GM23338 (cell line): ENCODE results near the gene ONECUT3. TPM values are rescaled to one million over a fixed set of nuclear protein-coding genes. Genes with fewer than 3 reads are reported as not detected.
"Not testable (repeated sequence)": the region's sequence is repeated elsewhere in the genome, so short reads cannot be mapped to it uniquely, and the experiment has no call there.

ENCODE experiments used
- ATAC-seq: fragments of 200-7000 bp; cut with Tn5 transposase; 3 replicates; pipeline ENCODE4 v1.9.1; 2020
- DNase-seq: peaks from one replicate; pipeline ENCODE4 v3.0.0-alpha.2; 2015; ENCODE audit warnings: low spot score
- H2AFZ ChIP-seq: fragments of 200-600 bp; sonication (generic); 2 replicates; pipeline ENCODE4 v1.8.0; 2016; ENCODE audit warnings: antibody characterized with exemption, mild to moderate bottlenecking, moderate library complexity
- H3F3A ChIP-seq: fragments of 200-600 bp; sonication (generic); replicated peaks from 2 replicates; pipeline ENCODE4 v1.8.0; 2017; ENCODE audit warnings: antibody characterized with exemption, mixed run types, low read depth
- H3K27ac ChIP-seq: fragments of 200-600 bp; sonication (generic); 2 replicates; pipeline ENCODE4 v1.6.1; 2016; ENCODE audit warnings: low read depth
- H3K27me3 ChIP-seq: fragments of 200-600 bp; sonication (generic); 2 replicates; pipeline ENCODE4 v1.8.0; 2016; ENCODE audit warnings: mild to moderate bottlenecking, mixed run types, moderate library complexity; ENCODE audit not compliant: insufficient read depth
- H3K36me3 ChIP-seq: fragments of 200-600 bp; sonication (generic); 2 replicates; pipeline ENCODE4 v1.8.0; 2016; ENCODE audit warnings: mild to moderate bottlenecking; ENCODE audit not compliant: insufficient read depth
- H3K4me1 ChIP-seq: fragments of 200-600 bp; sonication (generic); 2 replicates; pipeline ENCODE4 v1.8.0; 2016; ENCODE audit warnings: mild to moderate bottlenecking, moderate library complexity; ENCODE audit not compliant: insufficient read depth
- H3K4me2 ChIP-seq: fragments of 200-600 bp; sonication (generic); 2 replicates; pipeline ENCODE4 v1.7.1; 2017; ENCODE audit warnings: mixed run types
- H3K4me3 ChIP-seq: fragments of 200-600 bp; sonication (generic); 2 replicates; pipeline ENCODE4 v1.6.1; 2016; ENCODE audit warnings: mixed run types
- H3K79me2 ChIP-seq: fragments of 200-600 bp; sonication (generic); replicated peaks from 2 replicates; pipeline ENCODE4 v1.8.0; 2017; ENCODE audit warnings: mild to moderate bottlenecking; ENCODE audit not compliant: insufficient read depth
- H3K9me2 ChIP-seq: fragments of 200-600 bp; sonication (generic); 2 replicates; pipeline ENCODE4 v1.8.0; 2017; ENCODE audit not compliant: insufficient read depth
- H4K20me1 ChIP-seq: fragments of 200-600 bp; sonication (generic); replicated peaks from 2 replicates; pipeline ENCODE4 v1.8.0; 2017; ENCODE audit warnings: mild to moderate bottlenecking; ENCODE audit not compliant: insufficient read depth
- H3K27ac Mint-ChIP-seq: 2 replicates; pipeline ENCODE4 v1.8.0; 2020; ENCODE audit warnings: inconsistent platforms, mild to moderate bottlenecking, moderate library complexity, mixed read lengths
- H3K27me3 Mint-ChIP-seq: 3 replicates; pipeline ENCODE4 v1.8.0; 2022; ENCODE audit warnings: low read depth, mild to moderate bottlenecking, moderate library complexity, mixed read lengths, inconsistent platforms; ENCODE audit not compliant: insufficient read depth, poor library complexity
- H3K36me3 Mint-ChIP-seq: 3 replicates; pipeline ENCODE4 v1.8.0; 2021; ENCODE audit warnings: low read depth, mild to moderate bottlenecking, inconsistent platforms, moderate library complexity, mixed read lengths
- H3K4me1 Mint-ChIP-seq: 3 replicates; pipeline ENCODE4 v1.8.0; 2020; ENCODE audit warnings: mild to moderate bottlenecking, inconsistent platforms, mixed read lengths
- H3K4me3 Mint-ChIP-seq: 3 replicates; pipeline ENCODE4 v1.8.0; 2021; ENCODE audit warnings: moderate library complexity, mild to moderate bottlenecking, inconsistent platforms, mixed read lengths
- H3K9me3 Mint-ChIP-seq: 3 replicates; pipeline ENCODE4 v1.8.0; 2020; ENCODE audit warnings: moderate library complexity, mild to moderate bottlenecking, inconsistent platforms, mixed read lengths
- CREB1 ChIP-seq: fragments of 250-450 bp; sonication (Bioruptor Pico); IDR thresholded peaks from 2 replicates; pipeline ENCODE4 v1.5.0; 2020; ENCODE audit warnings: low read depth, mild to moderate bottlenecking, moderate library complexity
- EZH2phosphoT487 ChIP-seq: fragments of 200-600 bp; sonication (generic); IDR thresholded peaks from one replicate; pipeline ENCODE4 v1.8.1; 2018; ENCODE audit warnings: antibody characterized with exemption; ENCODE audit not compliant: unreplicated experiment
- POLR2AphosphoS5 ChIP-seq: IDR thresholded peaks from 2 replicates; pipeline ENCODE4 v1.6.1; 2016; ENCODE audit warnings: antibody characterized with exemption, low read depth
- REST ChIP-seq: IDR thresholded peaks from one replicate; pipeline ENCODE4 v1.6.1; 2018; ENCODE audit warnings: antibody characterized with exemption; ENCODE audit not compliant: unreplicated experiment
- ZNF114 ChIP-seq: fragments of 250-450 bp; sonication (Bioruptor Pico); IDR thresholded peaks from 2 replicates; pipeline ENCODE4 v1.5.0; 2020; ENCODE audit warnings: mild to moderate bottlenecking, moderate library complexity
- polyA plus RNA-seq: library from polyadenylated mRNA; unstranded; fragments of >200 nt; fragmentation: Nextera tagmentation; extraction: Ambion mirVana; gene quantifications from 2 replicates; pipeline ENCODE4 v1.2.1, GENCODE V29; 2016
- total RNA-seq: library from RNA; depleted of rRNA; stranded (reverse); fragments of >200 nt; shearing (Covaris generic); gene quantifications from 2 replicates; pipeline ENCODE4 v1.2.3, GENCODE V29; 2014
- TF ChIP-seq, protein P1 (sequence below): fragments of 250-450 bp; sonication (Bioruptor Pico); IDR thresholded peaks from 2 replicates; pipeline ENCODE4 v1.5.0; 2020; ENCODE audit warnings: mild to moderate bottlenecking, moderate library complexity
- TF ChIP-seq, protein P2 (sequence below), 2 experiments: fragments of 200-600 bp in 1 of 2; sonication (generic) in 1 of 2; conservative IDR thresholded peaks; 2 replicates each; pipeline versions ENCODE4 v1.5.1 to v1.6.1; 2016 to 2017; ENCODE audit warnings: antibody characterized with exemption in 2 of 2, low read depth in 2 of 2, mild to moderate bottlenecking in 2 of 2, moderate library complexity in 1 of 2
- TF ChIP-seq, protein P3 (sequence below): IDR thresholded peaks from 2 replicates; pipeline ENCODE4 v1.6.1; 2016; ENCODE audit warnings: antibody characterized with exemption

The ONECUT3 gene
- total and polyA plus RNA-seq, 2 experiments from 2014 or later, result not detected

DNA sequence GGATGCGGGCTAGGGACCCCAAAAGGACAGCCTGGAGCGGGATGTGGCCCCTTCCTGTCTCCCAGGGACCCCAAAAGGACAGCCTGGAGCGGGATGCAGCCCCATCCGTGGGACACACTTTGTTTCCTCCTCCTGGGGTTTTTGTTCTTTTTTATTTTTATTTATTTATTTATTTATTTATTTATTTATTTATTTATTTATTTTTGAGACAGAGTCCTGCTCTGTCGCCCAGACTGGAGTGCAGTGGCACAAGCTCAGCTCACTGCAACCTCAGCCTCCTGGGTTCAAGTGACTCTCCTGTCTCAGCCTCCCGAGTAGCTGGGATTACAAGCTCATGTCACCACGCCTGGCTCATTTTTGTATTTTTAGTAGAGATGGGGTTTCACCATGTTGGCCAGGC is 44.0 kb downstream of the ONECUT3 start:
- ATAC-seq, result not testable (repeated sequence)

DNA sequence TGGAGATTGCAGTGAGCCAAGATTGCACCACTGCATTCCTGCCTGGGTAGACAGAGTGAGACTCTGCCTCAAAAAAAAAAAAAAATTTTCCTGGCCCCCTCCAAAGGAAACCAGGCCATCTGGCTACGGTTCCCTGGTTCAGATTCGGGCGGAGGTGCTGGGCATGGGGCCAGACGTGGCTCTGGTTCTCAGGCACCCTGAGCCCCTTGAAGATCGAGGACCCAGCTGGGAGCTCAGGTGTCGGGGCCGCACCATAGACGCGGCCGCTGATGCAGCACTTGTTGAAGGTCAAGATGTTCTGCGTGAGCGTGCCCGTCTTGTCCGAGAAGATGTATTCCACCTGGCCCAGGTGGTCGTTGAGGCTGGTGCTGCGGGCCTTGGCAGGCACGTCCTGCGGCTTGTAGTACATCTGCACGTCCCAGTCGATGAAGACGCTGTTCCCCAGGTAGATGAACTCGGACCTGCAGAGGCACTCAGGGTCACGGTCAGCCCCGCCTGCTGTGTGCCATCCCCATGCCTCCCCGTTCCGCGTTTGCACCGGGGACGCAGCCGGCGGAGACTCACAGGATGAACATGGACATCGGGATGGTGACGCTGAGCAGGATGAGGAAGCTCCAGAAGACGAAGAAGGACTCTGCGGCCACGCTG is 46.5 kb downstream of the ONECUT3 start:
- no peaks in the 10 kb centered on the region for H3K27me3 ChIP-seq
- ATAC-seq, result no peak
- Mint-ChIP-seq H3K9me3 (no peaks in the 10 kb centered on the region), H3K4me1 (peaks cover 5% of the 10 kb centered on the region; the same call in 2 of the 3 replicates), H3K4me3 (no peak overlapping the region; the same call in 2 of the 3 replicates), H3K36me3 (no peaks in the 10 kb centered on the region), H3K27ac (no peak overlapping the region), H3K27me3 (peaks cover 11% of the 10 kb centered on the region)
- no peak for DNase-seq
- peaks cover 3% of the 10 kb centered on the region; the same call in 1 of the 2 replicates for H3K4me1 ChIP-seq
- H3F3A ChIP-seq, result no peaks in the 10 kb centered on the region
- H4K20me1 ChIP-seq, result no peaks in the 10 kb centered on the region
- no peak overlapping the region for H3K27ac ChIP-seq
- H3K4me2 ChIP-seq, result no peak overlapping the region
- no peak overlapping the region for H3K4me3 ChIP-seq
- no peaks in the 10 kb centered on the region for H3K9me2 ChIP-seq
- no peaks in the 10 kb centered on the region for H3K36me3 ChIP-seq
- no peak overlapping the region for H2AFZ ChIP-seq
- no peaks in the 10 kb centered on the region for H3K79me2 ChIP-seq
- TF ChIP-seq EZH2phosphoT487, result no peak
- TF ChIP-seq, protein P1, sequence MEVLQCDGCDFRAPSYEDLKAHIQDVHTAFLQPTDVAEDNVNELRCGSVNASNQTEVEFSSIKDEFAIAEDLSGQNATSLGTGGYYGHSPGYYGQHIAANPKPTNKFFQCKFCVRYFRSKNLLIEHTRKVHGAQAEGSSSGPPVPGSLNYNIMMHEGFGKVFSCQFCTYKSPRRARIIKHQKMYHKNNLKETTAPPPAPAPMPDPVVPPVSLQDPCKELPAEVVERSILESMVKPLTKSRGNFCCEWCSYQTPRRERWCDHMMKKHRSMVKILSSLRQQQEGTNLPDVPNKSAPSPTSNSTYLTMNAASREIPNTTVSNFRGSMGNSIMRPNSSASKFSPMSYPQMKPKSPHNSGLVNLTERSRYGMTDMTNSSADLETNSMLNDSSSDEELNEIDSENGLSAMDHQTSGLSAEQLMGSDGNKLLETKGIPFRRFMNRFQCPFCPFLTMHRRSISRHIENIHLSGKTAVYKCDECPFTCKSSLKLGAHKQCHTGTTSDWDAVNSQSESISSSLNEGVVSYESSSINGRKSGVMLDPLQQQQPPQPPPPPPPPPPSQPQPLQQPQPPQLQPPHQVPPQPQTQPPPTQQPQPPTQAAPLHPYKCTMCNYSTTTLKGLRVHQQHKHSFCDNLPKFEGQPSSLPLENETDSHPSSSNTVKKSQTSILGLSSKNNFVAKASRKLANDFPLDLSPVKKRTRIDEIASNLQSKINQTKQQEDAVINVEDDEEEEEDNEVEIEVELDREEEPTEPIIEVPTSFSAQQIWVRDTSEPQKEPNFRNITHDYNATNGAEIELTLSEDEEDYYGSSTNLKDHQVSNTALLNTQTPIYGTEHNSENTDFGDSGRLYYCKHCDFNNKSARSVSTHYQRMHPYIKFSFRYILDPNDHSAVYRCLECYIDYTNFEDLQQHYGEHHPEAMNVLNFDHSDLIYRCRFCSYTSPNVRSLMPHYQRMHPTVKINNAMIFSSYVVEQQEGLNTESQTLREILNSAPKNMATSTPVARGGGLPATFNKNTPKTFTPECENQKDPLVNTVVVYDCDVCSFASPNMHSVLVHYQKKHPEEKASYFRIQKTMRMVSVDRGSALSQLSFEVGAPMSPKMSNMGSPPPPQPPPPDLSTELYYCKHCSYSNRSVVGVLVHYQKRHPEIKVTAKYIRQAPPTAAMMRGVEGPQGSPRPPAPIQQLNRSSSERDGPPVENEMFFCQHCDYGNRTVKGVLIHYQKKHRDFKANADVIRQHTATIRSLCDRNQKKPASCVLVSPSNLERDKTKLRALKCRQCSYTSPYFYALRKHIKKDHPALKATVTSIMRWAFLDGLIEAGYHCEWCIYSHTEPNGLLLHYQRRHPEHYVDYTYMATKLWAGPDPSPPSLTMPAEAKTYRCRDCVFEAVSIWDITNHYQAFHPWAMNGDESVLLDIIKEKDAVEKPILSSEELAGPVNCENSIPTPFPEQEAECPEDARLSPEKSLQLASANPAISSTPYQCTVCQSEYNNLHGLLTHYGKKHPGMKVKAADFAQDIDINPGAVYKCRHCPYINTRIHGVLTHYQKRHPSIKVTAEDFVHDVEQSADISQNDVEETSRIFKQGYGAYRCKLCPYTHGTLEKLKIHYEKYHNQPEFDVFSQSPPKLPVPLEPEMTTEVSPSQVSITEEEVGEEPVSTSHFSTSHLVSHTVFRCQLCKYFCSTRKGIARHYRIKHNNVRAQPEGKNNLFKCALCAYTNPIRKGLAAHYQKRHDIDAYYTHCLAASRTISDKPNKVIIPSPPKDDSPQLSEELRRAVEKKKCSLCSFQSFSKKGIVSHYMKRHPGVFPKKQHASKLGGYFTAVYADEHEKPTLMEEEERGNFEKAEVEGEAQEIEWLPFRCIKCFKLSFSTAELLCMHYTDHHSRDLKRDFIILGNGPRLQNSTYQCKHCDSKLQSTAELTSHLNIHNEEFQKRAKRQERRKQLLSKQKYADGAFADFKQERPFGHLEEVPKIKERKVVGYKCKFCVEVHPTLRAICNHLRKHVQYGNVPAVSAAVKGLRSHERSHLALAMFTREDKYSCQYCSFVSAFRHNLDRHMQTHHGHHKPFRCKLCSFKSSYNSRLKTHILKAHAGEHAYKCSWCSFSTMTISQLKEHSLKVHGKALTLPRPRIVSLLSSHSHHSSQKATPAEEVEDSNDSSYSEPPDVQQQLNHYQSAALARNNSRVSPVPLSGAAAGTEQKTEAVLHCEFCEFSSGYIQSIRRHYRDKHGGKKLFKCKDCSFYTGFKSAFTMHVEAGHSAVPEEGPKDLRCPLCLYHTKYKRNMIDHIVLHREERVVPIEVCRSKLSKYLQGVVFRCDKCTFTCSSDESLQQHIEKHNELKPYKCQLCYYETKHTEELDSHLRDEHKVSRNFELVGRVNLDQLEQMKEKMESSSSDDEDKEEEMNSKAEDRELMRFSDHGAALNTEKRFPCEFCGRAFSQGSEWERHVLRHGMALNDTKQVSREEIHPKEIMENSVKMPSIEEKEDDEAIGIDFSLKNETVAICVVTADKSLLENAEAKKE (CRISPR knock-in tag), result no peak
- TF ChIP-seq REST, result no peak
- no peak for TF ChIP-seq POLR2AphosphoS5
- TF ChIP-seq ZNF114 (CRISPR knock-in tag), result no peak
- TF ChIP-seq CREB1 (CRISPR knock-in tag), result no peak
- TF ChIP-seq, protein P2, sequence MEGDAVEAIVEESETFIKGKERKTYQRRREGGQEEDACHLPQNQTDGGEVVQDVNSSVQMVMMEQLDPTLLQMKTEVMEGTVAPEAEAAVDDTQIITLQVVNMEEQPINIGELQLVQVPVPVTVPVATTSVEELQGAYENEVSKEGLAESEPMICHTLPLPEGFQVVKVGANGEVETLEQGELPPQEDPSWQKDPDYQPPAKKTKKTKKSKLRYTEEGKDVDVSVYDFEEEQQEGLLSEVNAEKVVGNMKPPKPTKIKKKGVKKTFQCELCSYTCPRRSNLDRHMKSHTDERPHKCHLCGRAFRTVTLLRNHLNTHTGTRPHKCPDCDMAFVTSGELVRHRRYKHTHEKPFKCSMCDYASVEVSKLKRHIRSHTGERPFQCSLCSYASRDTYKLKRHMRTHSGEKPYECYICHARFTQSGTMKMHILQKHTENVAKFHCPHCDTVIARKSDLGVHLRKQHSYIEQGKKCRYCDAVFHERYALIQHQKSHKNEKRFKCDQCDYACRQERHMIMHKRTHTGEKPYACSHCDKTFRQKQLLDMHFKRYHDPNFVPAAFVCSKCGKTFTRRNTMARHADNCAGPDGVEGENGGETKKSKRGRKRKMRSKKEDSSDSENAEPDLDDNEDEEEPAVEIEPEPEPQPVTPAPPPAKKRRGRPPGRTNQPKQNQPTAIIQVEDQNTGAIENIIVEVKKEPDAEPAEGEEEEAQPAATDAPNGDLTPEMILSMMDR (conservative IDR thresholded peaks at IDR 0.05; ENCODE audit: low read depth in 2 of 2), result no peak
- TF ChIP-seq, protein P3, sequence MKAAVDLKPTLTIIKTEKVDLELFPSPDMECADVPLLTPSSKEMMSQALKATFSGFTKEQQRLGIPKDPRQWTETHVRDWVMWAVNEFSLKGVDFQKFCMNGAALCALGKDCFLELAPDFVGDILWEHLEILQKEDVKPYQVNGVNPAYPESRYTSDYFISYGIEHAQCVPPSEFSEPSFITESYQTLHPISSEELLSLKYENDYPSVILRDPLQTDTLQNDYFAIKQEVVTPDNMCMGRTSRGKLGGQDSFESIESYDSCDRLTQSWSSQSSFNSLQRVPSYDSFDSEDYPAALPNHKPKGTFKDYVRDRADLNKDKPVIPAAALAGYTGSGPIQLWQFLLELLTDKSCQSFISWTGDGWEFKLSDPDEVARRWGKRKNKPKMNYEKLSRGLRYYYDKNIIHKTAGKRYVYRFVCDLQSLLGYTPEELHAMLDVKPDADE, result no peak

More for the DNA sequence above, 44.0 kb downstream of the ONECUT3 start:
- Mint-ChIP-seq H3K27me3 (peaks cover 12% of the 10 kb centered on the region), H3K4me1 (peaks cover 13% of the 10 kb centered on the region)
- not testable (repeated sequence) for H3K9me2 ChIP-seq, H3K36me3 Mint-ChIP-seq, H3K27ac ChIP-seq, DNase-seq, H3K4me3 ChIP-seq, H3K4me3 Mint-ChIP-seq, H3F3A ChIP-seq, H3K79me2 ChIP-seq, H3K27me3 ChIP-seq, H4K20me1 ChIP-seq, H3K9me3 Mint-ChIP-seq, H2AFZ ChIP-seq, H3K4me2 ChIP-seq, H3K36me3 ChIP-seq, H3K27ac Mint-ChIP-seq
- peaks cover 11% of the 10 kb centered on the region; the same call in 1 of the 2 replicates for H3K4me1 ChIP-seq
